Fibroblast of lung (primary cell): ENCODE results near the gene TMEM183A. TPM values are rescaled to one million over a fixed set of nuclear protein-coding genes. Genes with fewer than 3 reads are reported as not detected.

Experiments
- DNase-seq, 2 donors: peaks; one replicate each; pipeline versions ENCODE4 v3.0.0 to v3.0.0-alpha.2; 2010; ENCODE audit warnings: low read depth in 2 of 2
- H2AFZ ChIP-seq: 2 replicates; pipeline ENCODE4 v1.5.1; 2012; ENCODE audit warnings: low read length, control low read depth, inconsistent platforms
- H3K27ac ChIP-seq: 2 replicates; pipeline ENCODE4 v1.5.1; 2011; ENCODE audit warnings: low read length, control low read depth; ENCODE audit not compliant: insufficient read depth
- H3K27me3 ChIP-seq: 2 replicates; pipeline ENCODE4 v1.5.1; 2011; ENCODE audit warnings: mild to moderate bottlenecking, low read length; ENCODE audit not compliant: control insufficient read depth, insufficient read depth
- H3K36me3 ChIP-seq: 2 replicates; pipeline ENCODE4 v1.5.1; 2011; ENCODE audit warnings: low read length; ENCODE audit not compliant: control insufficient read depth, insufficient read depth
- H3K4me1 ChIP-seq: 2 replicates; pipeline ENCODE4 v1.5.1; 2011; ENCODE audit warnings: low read length; ENCODE audit not compliant: control insufficient read depth, insufficient read depth; ENCODE audit errors: extremely low read depth
- H3K4me2 ChIP-seq: 2 replicates; pipeline ENCODE4 v1.5.1; 2011; ENCODE audit warnings: low read length, control low read depth; ENCODE audit not compliant: insufficient read depth; ENCODE audit errors: extremely low read depth
- H3K4me3 ChIP-seq, 4 experiments: fragments of 200-600 bp in 1 of 4; sonication (generic) in 1 of 4; replicated peaks in 1 of 4; 2 replicates each; pipeline ENCODE4 v1.5.1; 2011 to 2016; ENCODE audit warnings: low read length in 4 of 4, low read depth in 3 of 4, mild to moderate bottlenecking in 3 of 4, control low read depth in 2 of 4, inconsistent platforms in 1 of 4, mixed read lengths in 1 of 4; ENCODE audit not compliant: insufficient read depth in 1 of 4; ENCODE audit errors: control extremely low read depth in 1 of 4
- H3K79me2 ChIP-seq: 2 replicates; pipeline ENCODE4 v1.5.1; 2012; ENCODE audit warnings: mild to moderate bottlenecking, low read length, inconsistent platforms; ENCODE audit not compliant: control insufficient read depth, insufficient read depth
- H3K9ac ChIP-seq: 2 replicates; pipeline ENCODE4 v1.5.1; 2011; ENCODE audit warnings: mild to moderate bottlenecking, low read length, control low read depth; ENCODE audit not compliant: insufficient read depth
- H3K9me3 ChIP-seq: 2 replicates; pipeline ENCODE4 v1.5.1; 2012; ENCODE audit warnings: low read depth, low read length; ENCODE audit not compliant: control insufficient read depth, insufficient read depth
- H4K20me1 ChIP-seq: 2 replicates; pipeline ENCODE4 v1.5.1; 2011; ENCODE audit warnings: low read length; ENCODE audit not compliant: control insufficient read depth, insufficient read depth; ENCODE audit errors: extremely low read depth
- CTCF ChIP-seq, 2 donors: IDR thresholded peaks in 1 of 2; conservative IDR thresholded peaks in 1 of 2; 1 replicate in 1 of 2; 2 replicates in 1 of 2; pipeline ENCODE4 v1.5.1; 2011 to 2012; ENCODE audit warnings: low read length in 2 of 2, control low read depth in 1 of 2, inconsistent platforms in 1 of 2, low read depth in 1 of 2, mild to moderate bottlenecking in 1 of 2
- EZH2 ChIP-seq: IDR thresholded peaks from 2 replicates; pipeline ENCODE4 v1.5.1; 2012; ENCODE audit warnings: low read length, control low read depth, mild to moderate bottlenecking; ENCODE audit errors: missing control alignments
- polyA plus RNA-seq, 2 donors: library from polyadenylated mRNA; depleted of rRNA in 1 of 2; stranded (reverse) in 1 of 2; unstranded in 1 of 2; fragments of >200 nt; gene quantifications; 2 replicates each; pipeline ENCODE4 v1.2.1, GENCODE V29; 2011 to 2012; ENCODE audit warnings: missing spikeins in 1 of 2
- total RNA-seq: library from RNA; depleted of rRNA; stranded (reverse); fragments of >200 nt; gene quantifications from 2 replicates; pipeline ENCODE4 v1.2.1, GENCODE V29; 2014

Gene TMEM183A
- total and polyA plus RNA-seq, 2 donors (not counting 1 experiment from before 2014, with no cell fraction given) = 74.2 to 74.5 TPM

GRCh38 chr1:203048086-203048485 is 40.9 kb downstream of the TMEM183A start:
- H3K27me3 ChIP-seq = no peaks in the 10 kb centered on the region
- no peak for DNase-seq
- H3K79me2 ChIP-seq = no peaks in the 10 kb centered on the region
- no peak overlapping the region for H3K4me3 ChIP-seq
- no peak overlapping the region for H3K4me2 ChIP-seq
- no peak overlapping the region for H3K27ac ChIP-seq
- TF ChIP-seq EZH2 (no peak), CTCF (conservative IDR thresholded peaks at IDR 0.05 in 1 of 2, IDR thresholded peaks at IDR 0.05 in 1 of 2; ENCODE audit: low read depth in 1 of 2, low read length in 2 of 2) (no peak)
- no peak overlapping the region for H3K9ac ChIP-seq
- no peaks in the 10 kb centered on the region for H3K36me3 ChIP-seq
- H4K20me1 ChIP-seq = no peaks in the 10 kb centered on the region
- H2AFZ ChIP-seq = no peak overlapping the region
- peaks cover 12% of the 10 kb centered on the region for H3K4me1 ChIP-seq
- H3K9me3 ChIP-seq = no peaks in the 10 kb centered on the region

- no peak overlapping the region for H2AFZ ChIP-seq
- no peaks in the 10 kb centered on the region for H3K79me2 ChIP-seq
- H3K4me3 ChIP-seq = no peak overlapping the region
- H3K27me3 ChIP-seq = no peaks in the 10 kb centered on the region
- H3K4me2 ChIP-seq = no peak overlapping the region
- no peaks in the 10 kb centered on the region for H3K9me3 ChIP-seq
- no peak for TF ChIP-seq CTCF (conservative IDR thresholded peaks at IDR 0.05 in 1 of 2, IDR thresholded peaks at IDR 0.05 in 1 of 2; ENCODE audit: low read depth in 1 of 2, low read length in 2 of 2)
- TF ChIP-seq EZH2 = no peak
- H3K9ac ChIP-seq = no peak overlapping the region
- H3K27ac ChIP-seq = no peak overlapping the region
- no peaks in the 10 kb centered on the region for H4K20me1 ChIP-seq
- peaks cover 12% of the 10 kb centered on the region for H3K4me1 ChIP-seq
- H3K36me3 ChIP-seq = no peaks in the 10 kb centered on the region
- DNase-seq = no peak
These were observed 41.4 kb downstream of the TMEM183A start for GRCh38 chr1:203048555-203049051.

- Histone ChIP-seq H2AFZ (no peak overlapping the region), H3K79me2 (no peaks in the 10 kb centered on the region), H3K4me3 (no peak overlapping the region), H3K27me3 (no peaks in the 10 kb centered on the region), H4K20me1 (no peaks in the 10 kb centered on the region), H3K36me3 (no peaks in the 10 kb centered on the region), H3K27ac (no peak overlapping the region), H3K4me1 (peaks cover 12% of the 10 kb centered on the region), H3K9me3 (no peaks in the 10 kb centered on the region), H3K4me2 (no peak overlapping the region), H3K9ac (no peak overlapping the region)
- TF ChIP-seq CTCF (conservative IDR thresholded peaks at IDR 0.05 in 1 of 2, IDR thresholded peaks at IDR 0.05 in 1 of 2; ENCODE audit: low read depth in 1 of 2, low read length in 2 of 2) (no peak), EZH2 (no peak)
- no peak for DNase-seq
These were observed 41.9 kb downstream of the TMEM183A start for GRCh38 chr1:203049077-203049476.
